DMS114 treated with DMSO at 0.1 percent for 48 hours (cell line): ENCODE measurements around the gene RNASE11.
A peak's percentile ranks its signal among the peaks of the same experiment; 100 is the strongest.
"Not testable (repeated sequence)": the region's sequence is repeated elsewhere in the genome, so short reads cannot be mapped to it uniquely, and the experiment has no call there.

Experiments used
- DNase-seq: peaks from one replicate; lab custom pipeline; 2025; ENCODE audit not compliant: unreplicated experiment; lab: John Stamatoyannopoulos, UW

The RNASE11 gene

GRCh38 chr14:20614038-20614840 lies 26.4 kb upstream of the RNASE11 start:
- DNase-seq, result no peak

GRCh38 chr14:20613094-20614037 lies 25.6 kb upstream of the RNASE11 start:
- peak; percentile 92 for DNase-seq

GRCh38 chr14:20612403-20612802 lies 24.6 kb upstream of the RNASE11 start:
- no peak for DNase-seq

- DNase-seq, result no peak
Observed at GRCh38 chr14:20611277-20611676, 23.5 kb upstream of the RNASE11 start.

- DNase-seq, result peak; percentile 72
Observed at GRCh38 chr14:20610002-20610765, 22.4 kb upstream of the RNASE11 start.

GRCh38 chr14:20609215-20610001 lies 21.6 kb upstream of the RNASE11 start:
- peak; percentile 90 for DNase-seq

- DNase-seq, result no peak
Observed at GRCh38 chr14:20608383-20609110, 20.7 kb upstream of the RNASE11 start.

GRCh38 chr14:20607617-20608016 lies 19.8 kb upstream of the RNASE11 start:
- DNase-seq, result no peak

GRCh38 chr14:20606902-20607242 lies 19.1 kb upstream of the RNASE11 start:
- DNase-seq, result no peak

- peak; percentile 39 for DNase-seq
Observed at GRCh38 chr14:20606190-20606901, 18.5 kb upstream of the RNASE11 start.

GRCh38 chr14:20603813-20604690 lies 16.3 kb upstream of the RNASE11 start:
- no peak for DNase-seq

GRCh38 chr14:20602583-20602982 lies 14.8 kb upstream of the RNASE11 start:
- no peak for DNase-seq

GRCh38 chr14:20601522-20601921 lies 13.7 kb upstream of the RNASE11 start:
- DNase-seq, result no peak

- no peak for DNase-seq
Observed at GRCh38 chr14:20597108-20597507, 9.3 kb upstream of the RNASE11 start.

- DNase-seq, result not testable (repeated sequence)
Observed at GRCh38 chr14:20595726-20596125, 7.9 kb upstream of the RNASE11 start.

- DNase-seq, result no peak
Observed at GRCh38 chr14:20592574-20592973, 4.8 kb upstream of the RNASE11 start.

GRCh38 chr14:20591235-20591634 lies 3.4 kb upstream of the RNASE11 start, which contains the start of gene RNASE12:
TSS of gene RNASE12 (minus strand) at chr14:20591376. CDS start at chr14:20590723, 653 bp downstream.
- no peak for DNase-seq

GRCh38 chr14:20583908-20584307 lies 3.9 kb downstream of the RNASE11 start:
- DNase-seq, result no peak
